Ishikawa (cell line): Measurements from ENCODE around the gene PPP4R2.

Experiments
- CEBPB ChIP-seq: IDR thresholded peaks from 2 replicates; pipeline ENCODE4 v1.6.1; 2012
- CREB1 ChIP-seq: IDR thresholded peaks from 2 replicates; pipeline ENCODE4 v1.6.1; 2012; ENCODE audit warnings: low read depth
- EGR1 ChIP-seq: IDR thresholded peaks from 2 replicates; pipeline ENCODE4 v1.6.1; 2012
- EP300 ChIP-seq: IDR thresholded peaks from 2 replicates; pipeline ENCODE4 v1.6.1; 2012; ENCODE audit warnings: borderline replicate concordance
- FOXM1 ChIP-seq: IDR thresholded peaks from 2 replicates; pipeline ENCODE4 v1.6.1; 2012; ENCODE audit warnings: low read depth, borderline replicate concordance
- NFIC ChIP-seq: IDR thresholded peaks from 2 replicates; pipeline ENCODE4 v1.6.1; 2012
- RAD21 ChIP-seq: IDR thresholded peaks from 2 replicates; pipeline ENCODE4 v1.6.1; 2012; ENCODE audit warnings: low read depth
- TAF1 ChIP-seq: IDR thresholded peaks from 2 replicates; pipeline ENCODE4 v1.6.1; 2012; ENCODE audit warnings: low read depth, mild to moderate bottlenecking
- TCF12 ChIP-seq: IDR thresholded peaks from 2 replicates; pipeline ENCODE4 v1.6.1; 2012; ENCODE audit warnings: low read depth
- TEAD4 ChIP-seq: IDR thresholded peaks from 2 replicates; pipeline ENCODE4 v1.6.1; 2012
- YY1 ChIP-seq: IDR thresholded peaks from 2 replicates; pipeline ENCODE4 v1.6.1; 2012; ENCODE audit warnings: low read depth
- ZBTB7A ChIP-seq: IDR thresholded peaks from 2 replicates; pipeline ENCODE4 v1.6.1; 2012; ENCODE audit warnings: low read depth
- TF ChIP-seq, protein P1 (sequence below): IDR thresholded peaks from 2 replicates; pipeline ENCODE4 v1.6.1; 2012
- TF ChIP-seq, protein P2 (sequence below): IDR thresholded peaks from 2 replicates; pipeline ENCODE4 v1.6.1; 2012; ENCODE audit warnings: low read depth, mild to moderate bottlenecking
- TF ChIP-seq, protein P3 (sequence below): IDR thresholded peaks from 2 replicates; pipeline ENCODE4 v1.6.1; 2012

PPP4R2 gene

DNA sequence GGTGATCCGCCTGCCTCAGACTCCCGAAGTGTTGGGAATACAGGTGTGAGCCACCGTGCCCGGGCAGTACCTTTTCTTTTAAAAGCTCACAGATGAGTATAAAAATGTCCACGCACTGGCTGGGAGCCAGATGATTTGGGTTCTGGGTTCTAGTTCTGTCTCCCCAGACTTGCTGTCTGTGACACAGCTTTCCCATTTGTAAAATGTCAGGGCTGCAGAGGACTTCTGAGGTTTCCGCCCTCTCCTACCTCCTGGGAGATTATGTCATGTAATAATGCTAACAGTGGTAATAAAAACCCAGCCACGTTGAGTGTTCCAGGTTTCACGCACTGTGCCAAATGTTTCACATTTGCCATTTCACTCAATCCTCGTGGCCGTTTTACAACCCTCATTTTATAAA lies 1.3 kb upstream of the PPP4R2 start:
- TF ChIP-seq ZBTB7A: no peak

DNA sequence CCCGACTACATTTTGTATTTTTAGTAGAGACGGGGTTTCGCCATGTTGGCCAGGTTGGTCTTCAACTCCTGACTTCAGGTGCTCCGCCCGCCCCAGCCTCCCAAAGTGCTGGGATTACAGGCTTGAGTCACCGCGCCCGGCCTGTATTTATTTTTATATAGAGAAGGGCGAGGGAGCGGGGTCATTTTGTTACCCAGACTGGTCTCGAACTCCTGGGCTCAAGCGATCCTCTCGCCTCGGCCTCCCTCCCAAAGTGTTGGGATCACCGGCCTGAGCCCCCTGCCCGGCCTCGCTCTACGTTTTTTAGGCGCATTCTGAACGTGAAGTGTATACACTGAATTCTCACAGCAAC lies 514 bp upstream of the PPP4R2 start:
- TF ChIP-seq, protein P1, sequence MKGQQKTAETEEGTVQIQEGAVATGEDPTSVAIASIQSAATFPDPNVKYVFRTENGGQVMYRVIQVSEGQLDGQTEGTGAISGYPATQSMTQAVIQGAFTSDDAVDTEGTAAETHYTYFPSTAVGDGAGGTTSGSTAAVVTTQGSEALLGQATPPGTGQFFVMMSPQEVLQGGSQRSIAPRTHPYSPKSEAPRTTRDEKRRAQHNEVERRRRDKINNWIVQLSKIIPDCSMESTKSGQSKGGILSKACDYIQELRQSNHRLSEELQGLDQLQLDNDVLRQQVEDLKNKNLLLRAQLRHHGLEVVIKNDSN: no peak
- TF ChIP-seq NFIC: no peak
- TF ChIP-seq YY1: no peak
- TF ChIP-seq, protein P2, sequence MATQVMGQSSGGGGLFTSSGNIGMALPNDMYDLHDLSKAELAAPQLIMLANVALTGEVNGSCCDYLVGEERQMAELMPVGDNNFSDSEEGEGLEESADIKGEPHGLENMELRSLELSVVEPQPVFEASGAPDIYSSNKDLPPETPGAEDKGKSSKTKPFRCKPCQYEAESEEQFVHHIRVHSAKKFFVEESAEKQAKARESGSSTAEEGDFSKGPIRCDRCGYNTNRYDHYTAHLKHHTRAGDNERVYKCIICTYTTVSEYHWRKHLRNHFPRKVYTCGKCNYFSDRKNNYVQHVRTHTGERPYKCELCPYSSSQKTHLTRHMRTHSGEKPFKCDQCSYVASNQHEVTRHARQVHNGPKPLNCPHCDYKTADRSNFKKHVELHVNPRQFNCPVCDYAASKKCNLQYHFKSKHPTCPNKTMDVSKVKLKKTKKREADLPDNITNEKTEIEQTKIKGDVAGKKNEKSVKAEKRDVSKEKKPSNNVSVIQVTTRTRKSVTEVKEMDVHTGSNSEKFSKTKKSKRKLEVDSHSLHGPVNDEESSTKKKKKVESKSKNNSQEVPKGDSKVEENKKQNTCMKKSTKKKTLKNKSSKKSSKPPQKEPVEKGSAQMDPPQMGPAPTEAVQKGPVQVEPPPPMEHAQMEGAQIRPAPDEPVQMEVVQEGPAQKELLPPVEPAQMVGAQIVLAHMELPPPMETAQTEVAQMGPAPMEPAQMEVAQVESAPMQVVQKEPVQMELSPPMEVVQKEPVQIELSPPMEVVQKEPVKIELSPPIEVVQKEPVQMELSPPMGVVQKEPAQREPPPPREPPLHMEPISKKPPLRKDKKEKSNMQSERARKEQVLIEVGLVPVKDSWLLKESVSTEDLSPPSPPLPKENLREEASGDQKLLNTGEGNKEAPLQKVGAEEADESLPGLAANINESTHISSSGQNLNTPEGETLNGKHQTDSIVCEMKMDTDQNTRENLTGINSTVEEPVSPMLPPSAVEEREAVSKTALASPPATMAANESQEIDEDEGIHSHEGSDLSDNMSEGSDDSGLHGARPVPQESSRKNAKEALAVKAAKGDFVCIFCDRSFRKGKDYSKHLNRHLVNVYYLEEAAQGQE: no peak
- no peak for TF ChIP-seq EGR1

DNA sequence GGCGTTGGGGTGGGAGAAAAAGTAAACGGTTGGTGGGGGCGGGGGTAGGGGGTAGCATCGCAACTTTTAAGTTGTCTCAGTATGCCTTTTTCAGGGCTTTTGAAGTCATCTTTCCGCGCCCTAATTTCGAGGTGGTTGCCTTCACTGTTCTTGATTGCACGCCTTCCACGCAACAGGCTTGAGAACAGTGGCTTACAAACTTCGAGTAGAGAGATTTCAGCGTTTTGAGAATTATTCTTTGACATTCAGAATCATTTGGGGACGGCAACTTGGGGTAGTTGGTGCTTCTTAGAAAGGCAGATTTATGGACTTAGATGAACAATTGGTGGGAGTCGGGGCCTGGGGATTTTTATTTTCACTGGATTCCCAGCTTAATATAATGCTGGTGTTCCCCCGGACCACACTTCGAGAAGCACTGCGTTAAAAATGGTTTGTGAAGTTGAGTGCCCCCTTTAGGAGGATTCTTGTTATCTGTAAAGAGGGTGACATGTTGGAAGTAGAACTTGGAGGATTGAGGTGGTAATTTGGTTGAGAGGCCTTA lies 880 bp downstream of the PPP4R2 start:
- TF ChIP-seq TEAD4 (no peak), EGR1 (no peak), TCF12 (0 out of 2 replicates have a peak, but pooled peaks have one; percentile 6), EP300 (no peak), FOXM1 (no peak), RAD21 (no peak)
- TF ChIP-seq, protein P2: no peak
- TF ChIP-seq, protein P3, sequence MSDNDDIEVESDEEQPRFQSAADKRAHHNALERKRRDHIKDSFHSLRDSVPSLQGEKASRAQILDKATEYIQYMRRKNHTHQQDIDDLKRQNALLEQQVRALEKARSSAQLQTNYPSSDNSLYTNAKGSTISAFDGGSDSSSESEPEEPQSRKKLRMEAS: no peak

DNA sequence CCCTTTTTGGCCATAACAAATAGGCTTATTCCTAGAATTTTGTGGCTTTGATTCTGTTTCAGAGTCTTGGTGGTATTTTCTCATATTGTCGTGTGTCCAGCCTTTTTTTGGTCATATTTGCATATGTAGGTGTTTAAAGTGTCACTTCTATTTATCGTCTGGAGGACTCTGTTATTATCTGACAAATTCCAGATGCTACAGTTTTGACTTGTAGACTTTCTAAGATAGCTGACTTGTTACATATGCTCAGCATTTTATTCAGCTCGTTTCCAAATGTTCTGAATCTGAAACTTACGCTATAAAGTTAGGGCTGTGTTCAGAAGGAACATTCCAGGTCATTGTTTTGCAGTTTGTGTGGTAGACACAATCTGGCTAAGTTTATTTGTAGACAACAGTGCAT lies 1.9 kb downstream of the PPP4R2 start:
- no peak for TF ChIP-seq NFIC
- TF ChIP-seq TCF12: no peak
- no peak for TF ChIP-seq CREB1
- TF ChIP-seq, protein P2: no peak
- TF ChIP-seq FOXM1: no peak
- TF ChIP-seq, protein P3: no peak
- TF ChIP-seq EGR1: no peak
- no peak for TF ChIP-seq TAF1
- no peak for TF ChIP-seq RAD21
- no peak for TF ChIP-seq CEBPB
- TF ChIP-seq, protein P1: no peak
- TF ChIP-seq EP300: no peak
- TF ChIP-seq ZBTB7A: no peak
- TF ChIP-seq YY1: no peak
- TF ChIP-seq TEAD4: no peak

DNA sequence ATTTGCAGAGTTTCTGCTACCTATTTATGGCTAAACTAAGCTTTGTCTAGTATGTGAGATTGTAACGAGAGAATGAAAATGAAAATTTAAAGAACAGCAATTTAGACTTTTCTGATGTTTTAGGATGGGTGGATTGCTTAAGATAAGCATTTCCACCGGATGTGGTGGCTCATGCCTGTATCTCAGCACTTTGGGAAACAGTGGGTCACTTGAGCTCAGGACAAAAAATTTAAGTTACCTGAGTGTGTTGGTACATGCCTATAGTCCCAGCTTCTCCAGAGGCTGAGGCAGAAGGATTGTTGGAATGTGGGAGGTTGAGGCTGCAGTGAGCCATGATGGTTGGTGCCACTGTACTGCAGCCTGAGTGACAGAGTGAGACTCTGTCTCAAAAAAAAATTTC lies 3.3 kb downstream of the PPP4R2 start:
- TF ChIP-seq, protein P2: no peak
- TF ChIP-seq TEAD4: no peak
- TF ChIP-seq ZBTB7A: no peak
- TF ChIP-seq, protein P1: no peak
- no peak for TF ChIP-seq TCF12
- TF ChIP-seq CEBPB: no peak
- no peak for TF ChIP-seq TAF1
- no peak for TF ChIP-seq FOXM1
- TF ChIP-seq, protein P3: no peak
- no peak for TF ChIP-seq RAD21
- no peak for TF ChIP-seq CREB1
- no peak for TF ChIP-seq YY1
- TF ChIP-seq EGR1: no peak
- no peak for TF ChIP-seq NFIC
- TF ChIP-seq EP300: no peak
